Stomach (tissue), 9 donors: Measurements from ENCODE around the gene NDP. TPM values are rescaled to one million over a fixed set of nuclear protein-coding genes. Genes with fewer than 3 reads are reported as not detected.

ENCODE experiments used
- DNase-seq, 2 donors: peaks; one replicate each; pipeline versions ENCODE4 v3.0.0 to v3.0.0-alpha.2; 2013 to 2019
- H3K27ac ChIP-seq, 5 donors: fragments of 200-600 bp in 4 of 5; sonication (generic) in 4 of 5; one replicate each; pipeline ENCODE4 v1.5.1; 2013 to 2019; ENCODE audit warnings: mild to moderate bottlenecking in 1 of 5, moderate library complexity in 1 of 5
- H3K27me3 ChIP-seq, 3 donors: fragments of 200-600 bp; sonication (generic); one replicate each; pipeline ENCODE4 v1.5.1; 2017 to 2019; ENCODE audit warnings: mixed run types in 1 of 3
- H3K36me3 ChIP-seq, 4 donors: fragments of 200-600 bp; sonication (generic); 1 replicate in 3 of 4; 2 replicates in 1 of 4; pipeline ENCODE4 v1.5.1; 2016 to 2019
- H3K4me1 ChIP-seq, 4 donors: fragments of 200-600 bp; sonication (generic); one replicate each; pipeline ENCODE4 v1.5.1; 2016 to 2019
- H3K4me3 ChIP-seq, 4 donors: fragments of 200-600 bp; sonication (generic) in 3 of 4; one replicate each; pipeline ENCODE4 v1.5.1; 2016 to 2019; ENCODE audit warnings: mild to moderate bottlenecking in 1 of 4
- H3K9me3 ChIP-seq, 4 donors: fragments of 200-600 bp; sonication (generic); one replicate each; pipeline ENCODE4 v1.5.1; 2016 to 2019
- CTCF ChIP-seq, 7 experiments: fragments of 450-650 bp in 4 of 7; fragments of 200-600 bp in 3 of 7; sonication (generic) in 3 of 7; IDR thresholded peaks; one replicate each; pipeline ENCODE4 v1.5.1; 2016 to 2019; ENCODE audit warnings: antibody characterized with exemption in 7 of 7, control low read depth in 2 of 7, mild to moderate bottlenecking in 1 of 7
- EP300 ChIP-seq: sonication (generic); formaldehyde crosslinking; IDR thresholded peaks from one replicate; pipeline ENCODE4 v1.6.1; 2017; ENCODE audit warnings: antibody characterized with exemption
- POLR2A ChIP-seq, 4 donors: fragments of 450-650 bp; IDR thresholded peaks; one replicate each; pipeline ENCODE4 v1.6.1; 2016; ENCODE audit warnings: antibody characterized with exemption in 4 of 4, control low read depth in 2 of 4, mild to moderate bottlenecking in 1 of 4, moderate library complexity in 1 of 4
- POLR2AphosphoS5 ChIP-seq, 3 donors: sonication (generic); formaldehyde crosslinking; IDR thresholded peaks; one replicate each; pipeline ENCODE4 v1.6.1; 2016; ENCODE audit warnings: antibody characterized with exemption in 3 of 3
- WGBS, 5 donors: extraction: QIAGEN DNeasy Blood & Tissue Kit in 3 of 5; methylation state at CpG; one replicate each; pipeline versions ENCODE4 v1.1.5 to v1.1.7; 2013 to 2018; 5-methylcytosine and 5-hydroxymethylcytosine counted together
- intact Hi-C: fragments of 100-400 bp; cut with DNase I; formaldehyde crosslinking; loops from one replicate; pipeline ENCODE4 v1.15.1; 2023; ENCODE audit warnings: low total_unique reads
- polyA plus RNA-seq, 3 donors: library from polyadenylated mRNA; stranded (reverse); fragments of 200-250 nt; gene quantifications; one replicate each; pipeline ENCODE4 v1.2.3, GENCODE V29; 2013
- total RNA-seq, 5 donors: library from RNA; depleted of rRNA; stranded (reverse); fragments of >200 nt; gene quantifications; one replicate each; pipeline versions ENCODE4 v1.1.0 to v1.2.3, GENCODE V29; 2014 to 2016
- donor health status: healthy with polysubstance abuse.
- donor health status: Bipolar disorder and iron deficiency.
- donor health status: healthy.

Gene NDP
- total and polyA plus RNA-seq, 8 donors = 0.15 to 0.73 (median 0.19) TPM; not detected in 5

- intact Hi-C loops = no loop called here
- peaks cover 0 to 8% (median 2%) of the 10 kb centered on the region in 4 donors for H3K4me1 ChIP-seq
- no peak for TF ChIP-seq POLR2A (IDR thresholded peaks at IDR 0.05)
- no peak for TF ChIP-seq CTCF (IDR thresholded peaks at IDR 0.05)
- no peak for TF ChIP-seq POLR2AphosphoS5 (IDR thresholded peaks at IDR 0.05)
- TF ChIP-seq EP300 = no peak
- no peak overlapping the region for H3K27ac ChIP-seq
- H3K4me3 ChIP-seq = no peak overlapping the region
- H3K36me3 ChIP-seq = no peaks in the 10 kb centered on the region
- no peaks in the 10 kb centered on the region for H3K9me3 ChIP-seq
- no peak for DNase-seq
- peaks cover 0 to 26% (median 0%) of the 10 kb centered on the region in 3 donors for H3K27me3 ChIP-seq
- 66 to 94% (median 92%) methylated on average over 4 to 5 of the region's 5 CpGs for WGBS, 5 donors
These were observed 2.7 kb downstream of the NDP start for GRCh38 chrX:43970528-43970927.

GRCh38 chrX:43969504-43970501 lies 3.4 kb downstream of the NDP start:
- Histone ChIP-seq H3K27ac (no peak overlapping the region), H3K4me1 (peaks cover 0 to 8% (median 2%) of the 10 kb centered on the region in 4 donors), H3K27me3 (peaks cover 0 to 26% (median 0%) of the 10 kb centered on the region in 3 donors), H3K4me3 (no peak overlapping the region), H3K36me3 (no peaks in the 10 kb centered on the region), H3K9me3 (no peaks in the 10 kb centered on the region)
- intact Hi-C loops = no loop called here
- 61 to 89% (median 75%) methylated on average over 12 to 19 of the region's 19 CpGs for WGBS, 5 donors
- peak in 1 of 2 donors; percentile 14 for DNase-seq
- no peak for TF ChIP-seq EP300
- TF ChIP-seq POLR2A (IDR thresholded peaks at IDR 0.05) = no peak
- TF ChIP-seq POLR2AphosphoS5 (IDR thresholded peaks at IDR 0.05) = no peak
- no peak for TF ChIP-seq CTCF (IDR thresholded peaks at IDR 0.05)

GRCh38 chrX:43968359-43968781 lies 4.8 kb downstream of the NDP start:
- no peak for TF ChIP-seq CTCF (IDR thresholded peaks at IDR 0.05)
- 66 to 93% (median 81%) methylated on average over 4 of the region's 4 CpGs for WGBS, 5 donors
- no peak overlapping the region for H3K27ac ChIP-seq
- intact Hi-C loops = no loop called here
- H3K9me3 ChIP-seq = no peaks in the 10 kb centered on the region
- H3K4me3 ChIP-seq = no peak overlapping the region
- no peaks in the 10 kb centered on the region for H3K36me3 ChIP-seq
- no peak for DNase-seq
- H3K27me3 ChIP-seq = peaks cover 0 to 21% (median 0%) of the 10 kb centered on the region in 3 donors
- peaks cover 0 to 4% (median under 1%) of the 10 kb centered on the region in 4 donors for H3K4me1 ChIP-seq

GRCh38 chrX:43964936-43965335 lies 8.3 kb downstream of the NDP start:
- 62 to 80% (median 76%) methylated on average over 3 of the region's 3 CpGs for WGBS, 5 donors
- Histone ChIP-seq H3K27me3 (peaks cover 0 to 8% (median 0%) of the 10 kb centered on the region in 3 donors), H3K4me3 (no peak overlapping the region), H3K9me3 (peaks cover 0 to 8% (median 0%) of the 10 kb centered on the region in 4 donors), H3K36me3 (no peaks in the 10 kb centered on the region), H3K4me1 (no peaks in the 10 kb centered on the region), H3K27ac (no peak overlapping the region)
- TF ChIP-seq CTCF (IDR thresholded peaks at IDR 0.05) (no peak), POLR2A (IDR thresholded peaks at IDR 0.05) (no peak), POLR2AphosphoS5 (IDR thresholded peaks at IDR 0.05) (no peak), EP300 (no peak)
- intact Hi-C loops = loop anchor here (5.0 kb wide), 1 partner anchor 282 kb away; no protein-coding TSS in a partner anchor
- no peak for DNase-seq
